GM19023 (cell line): ENCODE measurements around the gene FSIP1.

Experiments
- ATAC-seq: cut with Tn5 transposase; IDR thresholded peaks from one replicate; pipeline ENCODE4 v1.9.1; 2021; ENCODE audit warnings: mild to moderate bottlenecking, moderate library complexity; ENCODE audit not compliant: unreplicated experiment

FSIP1 gene

DNA sequence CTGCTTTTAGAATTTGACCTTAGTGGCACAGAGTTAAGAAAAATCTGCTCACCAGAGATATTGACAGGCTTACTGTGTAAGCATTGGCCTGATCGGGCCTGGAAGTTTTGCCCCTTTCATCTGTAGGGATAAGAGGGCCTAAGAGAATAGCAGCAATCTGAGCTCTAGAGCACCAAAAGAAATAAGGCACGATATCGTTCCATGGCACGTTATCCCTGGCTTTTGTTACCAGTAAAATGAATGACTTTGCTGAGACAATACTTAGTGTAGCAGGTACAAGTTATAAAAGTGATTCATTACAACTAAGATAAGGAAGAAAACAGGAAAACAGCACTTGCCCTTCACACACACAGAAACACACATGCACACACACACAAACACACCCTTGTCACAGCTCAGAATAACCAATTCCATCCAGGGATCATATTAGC, 196.8 kb downstream of the FSIP1 start:
- ATAC-seq, result no peak

DNA sequence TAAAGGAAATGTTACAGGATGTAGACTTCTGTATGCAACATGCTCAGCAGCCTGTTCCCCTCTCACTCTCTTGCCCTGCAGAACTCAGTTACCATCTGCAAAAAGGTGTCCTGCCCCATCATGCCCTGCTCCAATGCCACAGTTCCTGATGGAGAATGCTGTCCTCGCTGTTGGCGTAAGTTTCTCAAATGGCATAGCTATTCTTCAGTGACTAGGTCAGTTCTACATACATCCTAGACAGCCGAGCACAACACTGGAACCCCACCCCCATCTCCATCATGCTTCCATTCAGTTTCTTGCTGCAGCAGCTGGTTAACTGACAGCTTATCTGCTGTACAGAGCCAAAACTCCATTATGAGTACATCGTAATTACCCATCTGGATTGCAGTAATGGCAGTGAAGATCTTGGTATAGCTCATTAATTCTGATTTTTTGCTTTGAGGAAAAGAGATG, 197.2 kb downstream of the FSIP1 start:
- ATAC-seq, result no peak

DNA sequence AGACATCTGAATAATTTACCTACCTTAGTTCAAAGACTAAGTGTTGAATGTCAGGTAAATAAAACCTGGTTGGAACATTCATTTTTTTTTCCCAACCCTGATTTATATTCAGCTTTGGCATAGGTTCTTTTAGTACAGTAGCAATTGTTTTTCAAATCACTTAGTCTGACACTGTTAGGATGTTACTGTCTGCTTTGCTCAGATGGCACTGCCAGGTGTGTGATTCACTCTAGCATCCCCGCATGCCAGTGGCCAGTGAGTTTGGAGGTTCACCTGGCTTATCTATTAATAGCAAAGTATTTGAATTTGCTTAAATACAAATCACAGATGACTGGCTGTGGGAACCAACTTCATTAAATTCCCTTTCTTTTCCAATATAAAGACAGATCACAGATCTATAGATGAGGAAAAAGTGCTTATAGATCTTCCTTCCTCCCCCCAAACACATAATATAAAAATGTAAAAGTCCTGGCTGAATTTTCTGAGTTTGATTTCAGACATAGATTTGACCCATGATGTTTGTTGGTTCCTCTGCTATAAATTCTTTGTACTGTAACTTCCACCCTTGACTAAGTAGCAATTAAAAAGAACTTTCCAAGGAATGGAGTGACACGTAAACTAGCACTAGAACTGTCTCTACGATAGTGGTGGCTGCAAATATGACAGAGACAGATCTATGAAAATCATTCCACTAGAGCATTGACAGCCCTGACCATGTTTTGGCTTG, 197.8 kb downstream of the FSIP1 start:
- ATAC-seq, result no peak

DNA sequence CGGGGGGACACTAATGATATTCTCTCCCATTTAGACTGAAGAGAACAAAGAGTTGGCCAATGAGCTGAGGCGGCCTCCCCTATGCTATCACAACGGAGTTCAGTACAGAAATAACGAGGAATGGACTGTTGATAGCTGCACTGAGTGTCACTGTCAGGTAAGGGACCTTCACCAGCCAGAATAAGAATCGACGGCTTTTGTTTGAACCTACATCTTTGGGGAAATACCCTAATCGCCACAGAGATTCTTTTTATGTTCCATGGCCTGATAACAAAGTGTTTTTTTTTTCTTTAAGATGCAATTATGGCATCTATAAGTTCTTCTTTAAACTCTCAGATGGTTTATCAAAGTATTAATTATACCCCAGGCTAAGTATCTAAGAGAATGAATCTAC, 198.4 kb downstream of the FSIP1 start:
- no peak for ATAC-seq

DNA sequence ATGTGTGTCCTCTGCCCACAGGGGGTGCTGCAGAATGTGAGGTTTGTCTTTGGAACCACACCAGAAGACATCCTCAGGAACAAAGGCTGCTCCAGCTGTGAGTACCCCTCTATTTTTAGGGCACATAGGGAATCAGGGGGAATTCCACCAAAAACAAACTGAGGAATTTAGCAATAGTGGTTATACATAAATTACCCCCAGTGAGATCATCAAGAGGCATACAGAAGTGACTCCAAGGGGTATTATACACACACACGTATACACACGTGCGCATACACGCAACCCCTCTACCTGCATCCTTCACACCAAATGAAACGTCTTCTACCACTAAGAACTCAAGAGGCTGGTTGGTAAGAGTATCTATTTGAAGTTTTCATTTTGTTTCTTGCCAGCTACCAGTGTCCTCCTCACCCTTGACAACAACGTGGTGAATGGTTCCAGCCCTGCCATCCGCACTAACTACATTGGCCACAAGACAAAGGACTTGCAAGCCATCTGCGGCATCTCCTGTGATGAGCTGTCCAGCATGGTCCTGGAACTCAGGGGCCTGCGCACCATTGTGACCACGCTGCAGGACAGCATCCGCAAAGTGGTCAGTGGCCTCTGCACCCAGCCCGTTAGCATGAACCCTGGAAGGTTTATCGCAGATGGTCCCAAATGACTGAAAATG, 198.9 kb downstream of the FSIP1 start:
- ATAC-seq, result no peak

DNA sequence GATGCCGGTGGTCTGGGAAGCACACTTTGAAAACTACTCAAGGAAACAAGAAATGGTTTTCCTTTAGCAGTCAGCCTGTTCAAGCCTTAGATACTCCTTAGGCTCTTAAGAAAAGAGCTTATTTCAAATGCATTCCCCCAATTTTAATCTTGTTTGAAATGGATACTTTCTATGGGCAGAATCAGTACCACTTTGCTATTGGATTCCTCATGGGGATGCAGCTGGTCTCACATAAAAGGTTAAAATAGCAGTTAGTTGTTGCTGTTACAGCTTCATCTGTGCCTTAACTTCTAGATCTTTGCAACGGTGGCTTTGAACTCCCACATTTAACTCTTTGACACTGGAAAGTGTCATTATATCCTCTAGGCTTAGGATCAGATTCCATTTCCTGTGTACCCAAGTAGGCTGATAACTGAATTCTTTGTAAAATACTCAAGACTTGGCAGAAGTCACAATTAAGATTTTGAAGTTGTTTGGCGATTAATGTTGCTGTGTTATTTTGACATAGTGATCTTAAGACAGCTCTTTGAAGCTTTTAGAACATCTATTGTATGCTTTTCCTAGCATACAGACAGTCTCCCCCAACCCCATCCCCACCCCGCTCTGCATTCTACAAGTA, 199.6 kb downstream of the FSIP1 start:
- ATAC-seq, result no peak

DNA sequence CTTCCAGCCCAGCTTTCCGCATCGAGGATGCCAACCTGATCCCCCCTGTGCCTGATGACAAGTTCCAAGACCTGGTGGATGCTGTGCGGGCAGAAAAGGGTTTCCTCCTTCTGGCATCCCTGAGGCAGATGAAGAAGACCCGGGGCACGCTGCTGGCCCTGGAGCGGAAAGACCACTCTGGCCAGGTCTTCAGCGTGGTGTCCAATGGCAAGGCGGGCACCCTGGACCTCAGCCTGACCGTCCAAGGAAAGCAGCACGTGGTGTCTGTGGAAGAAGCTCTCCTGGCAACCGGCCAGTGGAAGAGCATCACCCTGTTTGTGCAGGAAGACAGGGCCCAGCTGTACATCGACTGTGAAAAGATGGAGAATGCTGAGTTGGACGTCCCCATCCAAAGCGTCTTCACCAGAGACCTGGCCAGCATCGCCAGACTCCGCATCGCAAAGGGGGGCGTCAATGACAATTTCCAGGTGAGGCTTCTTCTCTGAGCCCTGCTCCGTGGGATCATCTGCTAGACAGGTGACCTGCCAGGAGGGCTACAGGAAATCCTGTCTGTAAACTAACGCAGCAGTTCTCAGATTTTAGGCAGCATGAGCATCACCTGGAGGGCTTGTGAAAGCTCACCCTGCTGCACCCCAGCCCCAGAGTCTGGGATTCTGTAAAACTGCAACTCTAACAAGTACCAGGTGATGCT, 200.2 kb downstream of the FSIP1 start:
- no peak for ATAC-seq

DNA sequence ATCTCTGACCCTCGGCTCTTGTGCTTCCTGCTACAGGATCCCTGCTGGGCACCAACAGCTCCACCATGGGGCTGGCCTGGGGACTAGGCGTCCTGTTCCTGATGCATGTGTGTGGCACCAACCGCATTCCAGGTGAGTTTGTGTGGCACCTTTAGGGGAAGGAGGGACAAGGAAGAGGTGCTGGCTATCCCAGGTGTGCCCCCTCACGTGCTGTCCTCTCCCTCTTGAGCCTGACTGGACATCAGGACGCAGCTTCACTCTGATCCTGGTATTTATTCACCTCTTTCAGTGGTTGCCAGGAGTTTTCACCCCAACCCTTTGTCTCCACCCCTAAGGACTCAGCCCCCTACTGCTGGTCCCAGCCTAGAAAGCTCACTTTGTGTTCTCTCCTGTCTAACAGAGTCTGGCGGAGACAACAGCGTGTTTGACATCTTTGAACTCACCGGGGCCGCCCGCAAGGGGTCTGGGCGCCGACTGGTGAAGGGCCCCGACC, 200.8 kb downstream of the FSIP1 start:
- ATAC-seq, result no peak

DNA sequence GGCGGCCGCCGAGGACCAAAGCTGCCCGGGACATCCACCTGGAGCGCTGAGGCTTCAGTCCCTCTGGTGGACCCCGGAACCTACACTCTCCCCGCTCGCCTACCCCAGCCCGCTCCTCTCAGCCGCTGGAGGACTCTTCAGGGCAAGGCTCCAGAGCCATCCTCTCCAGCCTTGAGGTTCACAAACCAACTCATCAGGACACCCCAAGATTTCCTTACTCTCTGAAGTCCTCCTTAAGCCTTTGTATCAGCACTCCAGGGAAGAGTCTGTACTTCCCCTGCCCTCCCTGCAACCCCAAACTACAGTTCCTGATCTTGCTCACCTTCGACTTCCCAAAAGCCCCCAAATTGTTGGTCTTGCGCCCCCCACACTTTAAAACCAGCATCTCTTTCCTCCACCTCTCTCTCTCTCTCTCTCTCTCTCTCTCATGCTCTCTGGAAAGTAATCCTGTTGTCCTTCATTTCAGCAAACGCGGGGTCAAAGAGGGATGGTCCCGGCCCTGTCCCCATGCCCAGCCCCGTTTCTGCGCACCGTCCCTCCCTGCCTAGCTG, 201.3 kb downstream of the FSIP1 start:
- no peak for ATAC-seq

DNA sequence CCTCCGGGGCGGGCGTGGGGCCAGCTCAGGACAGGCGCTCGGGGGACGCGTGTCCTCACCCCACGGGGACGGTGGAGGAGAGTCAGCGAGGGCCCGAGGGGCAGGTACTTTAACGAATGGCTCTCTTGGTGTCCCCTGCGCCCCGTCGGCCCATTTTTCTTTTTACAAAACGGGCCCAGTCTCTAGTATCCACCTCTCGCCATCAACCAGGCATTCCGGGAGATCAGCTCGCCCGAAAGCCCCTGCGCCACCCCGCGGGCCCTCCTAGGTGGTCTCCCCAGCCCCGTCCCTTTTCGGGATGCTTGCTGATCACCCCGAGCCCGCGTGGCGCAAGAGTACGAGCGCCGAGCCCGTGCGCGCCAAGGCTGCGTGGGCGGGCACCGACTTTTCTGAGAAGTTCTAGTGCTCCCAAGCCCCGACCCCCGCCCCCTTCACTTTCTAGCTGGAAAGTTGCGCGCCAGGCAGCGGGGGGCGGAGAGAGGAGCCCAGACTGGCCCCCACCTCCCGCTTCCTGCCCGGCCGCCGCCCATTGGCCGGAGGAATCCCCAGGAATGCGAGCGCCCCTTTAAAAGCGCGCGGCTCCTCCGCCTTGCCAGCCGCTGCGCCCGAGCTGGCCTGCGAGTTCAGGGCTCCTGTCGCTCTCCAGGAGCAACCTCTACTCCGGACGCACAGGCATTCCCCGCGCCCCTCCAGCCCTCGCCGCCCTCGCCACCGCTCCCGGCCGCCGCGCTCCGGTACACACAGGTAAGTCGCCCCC, 202.0 kb downstream of the FSIP1 start, which contains the start of gene THBS1:
TSS of gene THBS1 (plus strand) at position 595 of the 757 bp plus-strand sequence. CDS start 779 bp downstream, outside the sequence.
- ATAC-seq, result peak; percentile 15

DNA sequence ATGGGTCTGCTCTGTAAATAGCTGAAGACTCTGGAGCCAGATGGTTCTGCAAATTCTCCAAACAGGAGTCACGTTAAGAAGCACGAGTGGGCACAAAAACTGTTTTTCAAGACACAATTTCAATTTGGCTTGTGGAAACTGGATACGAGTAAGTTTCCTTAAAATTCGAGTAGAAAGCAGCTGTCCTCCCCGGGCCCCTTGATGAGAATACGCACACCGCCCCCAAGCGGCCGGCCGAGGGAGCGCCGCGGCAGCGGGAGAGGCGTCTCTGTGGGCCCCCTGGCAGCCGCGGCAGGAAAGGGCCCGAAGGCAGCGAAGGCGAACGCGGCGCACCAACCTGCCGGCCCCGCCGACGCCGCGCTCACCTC, 202.5 kb downstream of the FSIP1 start:
- ATAC-seq, result peak; percentile 85

DNA sequence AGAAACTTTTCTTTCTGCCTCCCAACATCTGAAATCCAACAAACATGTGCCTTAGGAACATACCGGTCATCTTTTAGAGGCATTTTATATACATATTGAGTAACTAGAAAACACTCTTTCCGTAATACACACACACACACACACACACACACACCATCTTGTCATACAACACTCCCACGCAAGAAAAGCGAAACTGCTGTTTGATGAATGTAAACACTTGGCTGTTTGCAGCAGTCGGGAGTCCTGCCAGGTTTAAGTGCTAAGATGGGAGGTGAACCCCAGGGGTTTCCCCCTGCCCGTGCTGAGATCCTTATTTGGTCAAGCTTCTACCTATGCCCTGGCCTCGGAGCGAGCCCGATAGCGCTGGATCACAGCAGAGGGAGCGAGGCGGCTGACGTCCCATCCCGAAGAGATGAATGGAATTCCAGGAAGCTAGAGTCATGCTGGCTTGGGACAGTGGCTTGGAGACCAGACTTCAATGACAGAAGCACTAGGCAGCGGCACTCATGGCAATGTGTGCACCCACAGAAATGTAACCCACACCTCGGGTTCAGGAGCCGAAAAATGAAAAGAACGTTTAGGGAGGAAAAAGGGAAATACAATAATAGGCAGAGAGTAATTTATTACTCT, 203.0 kb downstream of the FSIP1 start:
- peak; percentile 28 for ATAC-seq

DNA sequence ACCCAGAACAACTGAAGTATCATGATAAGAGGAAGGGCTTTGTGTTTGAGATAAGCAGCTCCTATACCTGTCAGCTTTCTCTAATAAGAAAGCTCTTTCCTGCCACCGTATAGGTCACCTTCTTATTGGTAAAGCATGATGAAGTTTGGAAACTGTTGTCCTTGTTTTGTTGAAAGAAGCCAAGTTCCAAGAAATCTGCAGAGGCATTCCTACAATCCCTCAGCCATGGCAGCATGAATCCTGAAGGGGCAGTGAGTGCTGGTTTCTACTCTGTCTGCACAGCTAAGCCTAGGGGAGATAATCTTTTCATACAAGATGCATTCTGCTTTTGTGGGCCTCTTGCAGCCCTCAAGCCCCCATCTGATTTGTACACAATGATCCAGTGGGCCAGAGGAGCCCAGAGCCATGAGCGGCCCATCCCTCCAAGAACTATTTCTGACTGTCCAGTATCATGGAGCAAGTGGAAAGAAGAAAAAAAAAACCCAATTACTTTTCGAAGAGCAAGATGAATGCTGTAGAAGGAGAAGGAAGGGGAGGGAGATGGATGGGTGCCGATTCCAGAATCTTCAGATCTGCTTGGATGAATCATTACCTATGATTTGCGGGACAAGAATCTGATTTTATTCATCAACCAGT, 203.7 kb downstream of the FSIP1 start:
- no peak for ATAC-seq

DNA sequence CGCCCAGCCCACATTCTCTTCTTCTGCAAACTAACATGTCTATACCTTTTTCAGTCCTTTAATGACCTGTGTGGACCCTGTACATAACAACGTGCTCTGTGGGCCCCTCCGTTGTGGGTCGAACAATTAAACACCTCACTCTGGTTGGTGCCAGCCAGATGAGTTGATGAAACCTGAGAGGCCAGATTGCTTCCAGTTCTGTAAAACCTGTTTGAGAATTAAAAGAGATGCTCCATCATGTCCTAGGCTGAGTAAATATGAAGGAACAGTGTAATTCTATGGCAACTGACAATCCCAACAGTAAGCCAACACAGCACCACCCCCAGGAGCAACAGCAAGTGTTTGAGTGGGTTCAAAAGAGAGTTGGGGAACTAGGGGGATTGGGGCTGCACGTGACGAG, 207.5 kb downstream of the FSIP1 start:
- no peak for ATAC-seq

DNA sequence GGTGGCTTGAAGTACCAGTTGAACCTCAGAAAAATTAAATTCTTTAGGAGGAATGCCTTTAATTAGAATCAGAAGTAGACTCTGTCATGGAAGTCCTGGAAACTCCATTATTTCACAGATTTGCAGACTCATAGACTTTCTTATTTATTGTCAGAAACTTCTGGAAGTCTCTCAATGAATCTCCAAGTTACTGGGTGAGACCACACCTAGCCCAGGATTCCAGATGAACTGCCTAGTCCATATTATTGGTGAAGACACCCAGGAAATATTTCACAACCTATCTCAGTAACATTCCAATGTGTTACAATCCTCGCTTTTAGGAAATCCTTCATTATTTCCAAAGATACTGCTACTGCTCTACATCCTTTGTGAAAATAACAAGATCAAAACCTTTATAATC, 208.2 kb downstream of the FSIP1 start:
- ATAC-seq, result no peak

DNA sequence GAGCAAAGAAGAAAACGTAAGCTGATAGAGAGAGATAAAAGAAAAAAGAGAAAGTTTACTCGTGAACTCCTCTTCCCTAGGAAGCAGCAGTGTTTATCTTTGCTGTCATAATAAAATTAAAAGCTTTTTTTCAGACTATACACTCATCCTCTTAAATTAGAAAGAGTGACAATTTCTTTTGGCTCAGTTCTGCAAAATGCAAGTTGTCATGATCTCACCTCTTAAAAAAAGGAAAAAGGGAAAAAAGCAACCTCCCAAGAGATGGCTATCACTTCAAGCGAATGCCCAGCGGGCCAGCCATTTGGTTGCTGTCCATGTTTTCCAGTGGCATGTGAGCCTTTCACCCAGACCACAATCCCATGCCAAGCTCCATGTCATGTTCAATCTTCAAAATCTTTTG, 208.8 kb downstream of the FSIP1 start:
- no peak for ATAC-seq

DNA sequence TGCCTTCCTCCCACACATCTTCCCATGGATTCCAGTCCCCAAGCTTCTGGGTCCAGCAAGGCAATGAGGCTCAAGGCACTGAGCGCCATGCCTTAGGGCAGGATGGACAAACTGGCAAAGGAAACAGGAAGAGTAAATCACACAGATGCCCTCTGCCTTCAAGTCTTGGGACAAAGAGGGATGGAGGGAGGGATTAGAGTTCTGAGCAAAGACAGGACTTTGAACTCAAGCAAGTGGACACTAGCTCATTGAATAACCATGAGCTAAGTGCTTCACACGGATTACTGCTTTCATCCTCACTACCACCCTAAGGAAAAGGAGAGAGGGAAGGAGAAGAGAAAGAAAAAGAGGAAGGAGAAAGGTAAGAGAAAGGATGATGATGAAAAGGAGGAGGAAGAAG, 209.4 kb downstream of the FSIP1 start:
- no peak for ATAC-seq

DNA sequence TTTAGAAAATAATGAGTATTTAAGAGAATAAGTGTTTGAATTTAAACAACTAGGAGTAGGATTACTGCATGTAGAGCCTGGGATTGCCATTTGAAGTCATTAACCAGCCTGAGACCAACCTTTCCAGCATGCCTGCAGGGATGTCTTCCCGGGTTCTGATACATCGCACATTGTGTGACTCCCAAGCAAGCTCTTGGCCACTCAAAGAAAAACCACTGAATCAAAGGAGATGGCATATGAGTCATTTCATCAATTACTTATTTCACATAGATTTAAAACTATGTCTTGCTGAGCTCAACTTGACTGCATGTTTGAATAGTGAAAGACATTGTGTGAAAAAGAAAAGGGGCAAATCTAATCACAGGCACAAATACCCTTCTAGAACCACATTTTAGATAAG, 216.8 kb downstream of the FSIP1 start:
- no peak for ATAC-seq

DNA sequence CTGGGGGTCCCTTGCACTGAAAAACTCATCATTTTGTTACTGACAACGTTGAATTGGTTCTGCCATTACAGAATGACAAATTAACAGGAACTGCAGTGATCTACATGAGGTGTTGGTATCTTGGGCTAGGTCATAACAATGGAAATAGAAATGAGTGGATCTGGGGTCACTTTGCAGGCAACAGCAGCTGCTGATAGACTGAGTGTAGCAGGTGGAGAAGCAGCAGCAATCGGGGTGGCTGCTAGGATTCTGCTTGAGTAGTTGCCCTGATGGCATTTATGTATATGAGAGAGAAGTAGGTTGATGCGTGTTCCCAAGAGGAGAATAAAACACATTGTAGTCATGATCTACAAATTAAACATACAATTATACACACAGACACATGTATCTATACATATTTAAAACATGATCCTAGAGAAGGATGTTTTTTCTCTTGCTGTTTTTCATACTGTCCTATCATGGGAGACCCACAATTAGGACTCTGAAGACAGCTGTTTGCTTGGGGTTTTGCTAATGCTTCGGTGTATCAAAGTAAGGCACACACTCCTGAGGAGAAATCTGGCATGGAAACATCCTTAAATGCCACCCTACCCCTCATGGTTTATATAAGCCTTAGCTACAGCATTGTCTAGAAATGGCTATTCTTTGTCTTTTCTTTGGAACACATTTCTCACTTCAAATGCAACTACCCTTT, 217.5 kb downstream of the FSIP1 start:
- no peak for ATAC-seq
